NCI-H2227 (cell line): ENCODE results near the gene CH25H.
"Not testable (repeated sequence)": the region's sequence is repeated elsewhere in the genome, so short reads cannot be mapped to it uniquely, and the experiment has no call there.

Source experiments
- DNase-seq: peaks from one replicate; lab custom pipeline; 2025; ENCODE audit not compliant: unreplicated experiment; lab: John Stamatoyannopoulos, UW

The CH25H gene

DNA sequence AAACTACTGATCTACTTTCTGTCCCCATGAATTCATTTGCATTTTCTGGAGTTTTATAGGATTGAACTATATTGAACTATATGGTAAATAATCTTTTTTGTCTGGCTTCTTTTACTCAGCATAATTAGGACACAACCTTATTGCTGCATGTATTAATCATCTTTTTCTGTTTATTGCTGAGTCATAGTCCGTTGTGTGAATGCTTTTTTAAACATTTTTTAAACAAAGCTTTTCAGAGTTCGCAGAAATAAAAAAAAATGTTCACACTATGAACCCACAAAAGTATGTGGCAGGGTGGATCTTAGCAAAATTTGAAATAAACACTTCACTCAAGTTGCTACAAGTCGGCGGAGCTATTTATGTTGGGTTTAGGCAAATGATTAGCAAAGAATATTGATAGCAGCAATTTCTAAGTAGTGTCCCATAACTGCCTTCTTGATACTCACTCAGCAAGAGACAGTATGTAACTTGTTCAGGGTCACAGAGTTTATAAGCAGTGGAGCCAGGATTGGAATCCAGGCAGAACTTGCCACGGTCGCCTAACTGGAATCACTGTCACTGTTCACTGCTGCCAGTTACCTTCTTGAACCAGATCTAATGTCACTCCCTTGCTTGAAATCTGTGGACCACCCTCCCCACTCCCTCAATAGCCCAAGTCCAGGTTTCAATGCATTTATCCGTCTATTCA, 5.6 kb downstream of the CH25H start:
- no peak for DNase-seq

DNA sequence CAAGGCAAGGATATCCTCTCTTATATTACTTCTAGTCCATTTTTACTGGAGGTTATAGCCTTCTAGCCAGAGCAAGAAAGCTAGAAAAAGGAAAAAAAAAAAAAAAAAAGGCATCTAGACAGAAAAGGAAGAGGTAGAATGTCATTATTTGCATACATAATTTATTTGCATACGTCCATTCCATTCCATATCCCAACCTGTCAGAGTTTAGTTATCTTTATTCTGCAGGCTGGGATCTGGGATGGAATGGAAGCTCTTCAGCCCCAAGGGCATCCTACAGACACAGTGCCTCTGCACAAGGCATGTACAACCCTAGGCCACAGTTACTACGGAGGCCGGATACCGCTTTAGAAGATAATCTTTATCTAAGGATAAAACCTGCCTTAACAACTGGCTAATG, 9.6 kb downstream of the CH25H start:
- DNase-seq, result no peak

DNA sequence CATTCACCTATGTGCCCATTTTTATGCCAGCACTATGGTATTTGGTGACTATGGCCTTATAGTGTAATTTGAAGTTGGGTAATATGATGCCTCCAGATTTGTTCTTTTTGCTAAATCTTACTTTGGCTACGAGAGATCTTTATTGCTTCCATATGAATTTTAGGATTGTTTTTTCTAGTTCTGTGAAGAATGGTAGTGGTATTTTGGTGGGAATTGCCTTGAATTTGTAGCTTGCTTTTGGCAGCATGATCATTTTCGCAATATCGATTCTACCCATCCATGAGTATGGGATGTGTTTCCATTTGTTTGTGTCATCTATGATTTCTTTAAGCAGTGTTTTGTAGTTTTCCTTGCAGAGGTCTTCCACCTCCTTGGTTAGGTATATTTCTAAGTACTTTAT, 15.8 kb downstream of the CH25H start:
- not testable (repeated sequence) for DNase-seq

DNA sequence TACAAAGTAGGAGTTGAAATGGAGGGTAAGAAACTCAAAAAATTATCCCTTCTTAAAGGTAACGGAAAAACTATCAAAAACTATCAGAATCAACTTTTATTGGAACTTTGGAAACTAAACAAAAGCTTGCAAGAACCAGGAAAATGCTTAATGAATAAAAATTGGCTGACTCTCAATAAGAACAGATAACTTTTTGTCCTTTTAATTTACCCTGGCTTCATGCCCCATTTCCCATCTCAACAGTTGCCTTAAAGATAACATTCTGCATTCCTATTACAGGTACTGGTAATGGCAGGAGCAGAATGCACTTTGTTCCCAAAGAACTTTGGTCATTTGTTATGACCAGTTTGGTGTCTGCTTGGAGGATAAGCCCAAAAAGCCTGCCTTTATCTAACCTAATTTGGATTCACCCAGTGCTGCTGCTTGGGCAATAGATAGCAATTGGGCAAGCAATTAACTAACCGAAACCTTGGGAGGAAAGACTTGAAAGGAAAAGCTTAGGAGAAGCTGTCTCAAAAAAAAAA, 17.8 kb downstream of the CH25H start:
- no peak for DNase-seq

DNA sequence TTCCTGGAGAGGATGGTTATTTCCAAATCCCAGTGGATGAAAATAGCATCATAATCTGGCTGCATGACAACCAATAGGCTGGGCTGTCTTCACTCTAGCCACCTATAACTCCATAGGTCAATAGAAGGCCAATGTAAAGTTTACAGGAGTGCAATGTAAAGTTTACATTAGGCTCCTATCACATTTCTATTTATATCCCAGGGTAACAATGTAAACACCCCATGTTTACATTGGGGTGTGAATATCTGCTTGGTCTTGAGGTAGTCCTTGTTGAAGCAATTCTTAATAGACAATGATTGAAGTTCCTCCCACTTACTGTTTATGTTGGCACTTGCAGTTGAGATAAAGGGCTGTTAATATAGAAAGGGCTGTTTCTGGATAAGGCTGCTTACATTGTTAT, 21.5 kb downstream of the CH25H start:
- no peak for DNase-seq

DNA sequence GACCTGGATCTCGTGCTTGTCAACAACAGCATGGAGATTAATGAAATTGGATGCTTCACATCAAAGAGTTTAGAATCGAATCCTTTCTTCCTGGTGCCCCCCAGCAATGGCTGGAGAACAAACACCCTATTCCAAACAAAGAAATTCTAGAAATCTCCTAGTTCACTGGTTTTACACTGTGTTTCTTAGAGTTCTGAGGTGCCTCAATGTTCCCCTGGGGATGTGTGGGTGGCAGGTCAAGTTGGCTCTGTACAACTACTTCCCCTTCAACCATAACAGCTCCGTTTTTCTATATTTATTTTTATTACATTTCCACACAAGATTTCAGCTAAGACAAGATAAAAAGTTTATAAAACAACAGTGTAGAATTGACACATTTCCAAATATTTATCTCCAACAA, 22.5 kb downstream of the CH25H start:
- no peak for DNase-seq

DNA sequence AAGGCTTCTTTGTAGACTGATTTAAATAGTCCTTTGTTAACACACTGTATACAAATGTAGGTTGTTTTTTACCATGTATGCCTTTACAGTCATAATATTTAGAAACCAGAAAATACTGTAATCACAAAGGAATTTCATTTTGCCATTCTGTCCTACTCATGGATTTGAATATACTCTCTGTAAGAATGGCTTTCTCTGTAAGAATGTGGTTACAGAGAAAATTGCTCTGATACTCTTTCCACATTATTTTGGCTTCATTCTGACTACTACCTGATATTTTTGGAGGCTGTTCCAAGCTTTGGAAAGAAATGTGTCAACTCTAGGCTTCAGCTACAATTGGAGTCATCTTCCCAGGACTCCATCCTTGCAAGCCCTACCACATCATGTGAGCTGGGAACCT, 23.5 kb downstream of the CH25H start:
- DNase-seq, result no peak

DNA sequence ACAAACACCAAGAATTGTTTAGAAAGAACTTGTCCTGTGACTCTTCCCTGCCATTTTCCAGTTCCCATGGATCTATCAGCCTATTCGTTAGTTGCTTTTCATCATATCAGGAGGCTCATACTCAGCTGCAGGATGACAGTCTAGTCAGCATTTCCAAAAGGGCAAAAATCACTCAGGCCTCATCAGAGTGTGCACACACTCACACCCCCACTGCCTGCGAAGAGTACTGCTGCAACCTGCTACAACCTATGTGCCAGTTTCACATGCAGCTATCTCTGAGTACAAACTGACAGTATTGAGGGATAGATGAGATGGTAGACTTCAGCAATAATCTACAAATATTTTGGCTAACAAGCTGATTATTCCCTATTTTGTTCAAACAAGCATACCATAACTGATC, 24.2 kb downstream of the CH25H start:
- no peak for DNase-seq

DNA sequence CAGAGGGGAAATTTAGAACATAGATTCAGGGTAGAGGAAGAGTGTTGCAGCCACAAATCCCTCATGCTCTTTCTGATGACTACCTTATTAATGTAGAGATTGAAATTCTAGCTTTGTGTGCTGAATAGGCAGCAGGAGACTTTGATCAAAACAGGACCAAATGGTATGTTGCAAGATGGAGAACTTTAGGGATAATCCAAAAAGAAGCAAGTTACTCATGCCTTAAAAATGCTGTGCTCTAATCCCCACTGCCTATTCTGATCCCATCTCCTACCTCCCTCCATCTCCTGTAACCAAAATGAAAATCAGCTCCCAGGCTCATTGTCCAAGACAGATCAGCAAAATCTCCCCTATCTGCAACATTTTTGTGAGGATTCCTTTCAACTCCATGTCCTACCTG, 31.3 kb downstream of the CH25H start:
- no peak for DNase-seq

DNA sequence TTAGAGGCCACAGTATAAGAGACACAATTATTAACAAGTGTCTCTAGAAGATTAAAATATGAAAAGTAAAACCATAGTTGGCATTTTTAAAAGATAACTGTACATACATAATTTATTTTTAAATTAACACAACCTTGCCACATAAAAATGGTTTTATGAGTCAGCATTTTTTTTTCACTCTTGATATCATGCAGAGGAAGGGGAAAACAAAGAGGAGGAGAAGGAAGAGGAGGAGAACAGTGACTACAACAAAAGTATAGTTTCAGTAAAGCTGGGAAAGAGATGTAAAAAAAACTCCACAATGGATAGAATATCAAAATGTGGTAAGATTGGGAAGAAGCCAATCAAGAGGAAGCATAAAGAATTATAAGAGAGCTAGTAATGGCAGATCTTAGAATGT, 34.0 kb downstream of the CH25H start:
- no peak for DNase-seq

DNA sequence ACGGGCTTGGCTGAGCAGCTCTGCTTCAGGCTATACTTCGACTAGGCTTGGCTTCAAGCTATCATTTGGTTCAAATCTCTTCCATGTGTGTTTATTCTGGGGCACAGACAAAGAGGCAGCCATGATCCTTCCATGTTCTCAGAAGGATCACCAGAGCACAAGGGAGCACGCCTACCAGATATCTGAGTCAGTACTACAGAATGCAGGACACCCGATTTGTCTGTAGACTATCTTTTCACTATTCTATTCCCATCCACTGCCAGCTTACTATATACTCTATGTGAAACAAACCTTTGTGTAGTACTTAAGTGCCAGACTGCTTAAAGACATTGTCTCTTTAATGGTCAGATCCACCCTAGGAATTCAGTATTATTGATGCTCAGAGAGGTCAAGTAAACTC, 35.1 kb downstream of the CH25H start:
- DNase-seq, result no peak

DNA sequence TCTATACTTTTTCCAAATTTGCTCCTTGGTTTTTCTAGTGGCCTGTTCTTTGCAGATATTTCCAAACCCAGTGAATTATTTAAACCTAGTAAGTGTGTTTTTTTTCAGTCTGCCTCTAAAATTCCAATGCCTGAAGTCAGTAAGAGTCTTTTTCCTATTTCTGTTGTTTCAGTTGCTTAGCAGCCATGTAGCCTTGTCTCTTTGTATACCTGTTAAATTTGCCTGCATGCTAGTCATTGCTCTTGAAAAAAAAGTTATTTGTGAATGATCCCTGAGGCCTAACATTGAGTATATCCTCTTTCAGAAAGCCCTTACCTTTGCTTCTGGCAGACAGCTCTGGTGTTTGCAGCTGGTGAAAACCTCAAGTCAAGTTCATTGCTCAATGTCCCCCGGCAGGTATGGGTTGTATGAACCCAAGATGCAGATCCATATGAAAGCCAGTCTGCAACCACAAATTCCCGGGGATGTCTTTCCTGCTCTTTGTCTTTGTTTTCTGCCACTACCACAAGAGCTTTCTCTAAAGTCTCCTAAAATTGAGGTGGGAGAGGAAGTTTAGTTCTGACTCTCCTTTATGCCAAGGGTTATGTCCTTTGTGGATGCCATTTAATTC, 35.7 kb downstream of the CH25H start:
- DNase-seq, result no peak

DNA sequence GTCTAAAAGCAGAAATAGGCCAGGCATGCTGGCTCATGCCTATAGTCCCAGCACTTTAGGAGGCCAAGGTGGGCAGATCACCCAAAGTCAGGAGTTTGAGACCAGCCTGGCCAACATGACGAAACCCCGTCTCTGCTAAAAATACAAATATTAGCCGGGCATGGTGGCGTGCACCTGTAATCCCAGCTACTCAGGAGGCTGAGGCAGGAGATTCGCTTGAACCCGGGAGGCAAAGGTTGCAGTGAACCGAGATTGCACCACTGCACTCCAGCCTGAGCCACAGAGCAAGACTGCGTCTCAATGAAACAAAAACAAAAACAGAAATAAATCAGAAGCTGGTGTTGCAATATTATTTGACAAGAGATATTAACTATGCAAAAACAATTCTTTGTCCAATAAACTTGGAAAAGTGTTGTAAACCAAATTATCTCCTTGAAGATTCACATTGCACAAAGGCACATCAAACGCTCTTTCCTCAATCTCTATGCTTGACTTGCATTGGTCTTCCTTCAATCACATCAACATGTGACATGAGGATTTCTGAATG, 38.7 kb downstream of the CH25H start:
- DNase-seq, result not testable (repeated sequence)

DNA sequence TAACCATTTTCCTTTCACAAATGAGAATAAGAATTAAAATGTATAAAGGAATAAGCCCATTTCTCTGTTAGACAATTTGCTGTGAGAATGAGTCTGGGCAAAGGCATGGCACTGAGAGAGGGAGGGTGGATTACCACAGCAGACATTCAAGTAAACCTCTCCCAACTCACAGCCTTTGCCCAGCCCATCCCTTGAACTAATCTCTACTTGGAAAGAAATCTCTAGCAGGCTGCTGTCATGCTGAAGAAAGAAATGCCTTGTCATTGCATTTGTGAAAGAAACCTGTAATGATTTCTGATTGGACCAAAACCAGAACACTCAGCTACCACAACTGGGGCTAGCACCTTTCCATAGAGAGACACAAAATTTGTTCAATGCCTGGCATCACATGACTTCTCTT, 39.2 kb downstream of the CH25H start:
- DNase-seq, result no peak

DNA sequence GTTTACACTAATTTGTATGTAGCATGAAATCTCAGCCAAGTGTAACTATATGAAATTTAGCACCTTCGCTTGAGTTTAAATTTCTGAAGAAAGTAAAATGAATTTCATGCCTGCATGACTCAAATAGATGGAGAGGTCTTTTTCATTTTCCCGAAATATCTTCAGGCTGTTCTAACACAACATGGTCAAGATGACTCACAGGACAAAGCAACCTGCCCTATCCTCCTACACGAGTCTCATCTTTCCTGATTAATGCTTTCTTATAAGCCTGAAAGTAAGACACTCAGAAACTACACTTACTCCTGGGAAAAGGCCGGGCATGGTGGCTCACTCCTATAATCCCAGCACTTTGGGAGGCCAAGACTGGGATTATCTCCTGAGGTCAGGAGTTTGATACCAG, 41.2 kb downstream of the CH25H start:
- no peak for DNase-seq

DNA sequence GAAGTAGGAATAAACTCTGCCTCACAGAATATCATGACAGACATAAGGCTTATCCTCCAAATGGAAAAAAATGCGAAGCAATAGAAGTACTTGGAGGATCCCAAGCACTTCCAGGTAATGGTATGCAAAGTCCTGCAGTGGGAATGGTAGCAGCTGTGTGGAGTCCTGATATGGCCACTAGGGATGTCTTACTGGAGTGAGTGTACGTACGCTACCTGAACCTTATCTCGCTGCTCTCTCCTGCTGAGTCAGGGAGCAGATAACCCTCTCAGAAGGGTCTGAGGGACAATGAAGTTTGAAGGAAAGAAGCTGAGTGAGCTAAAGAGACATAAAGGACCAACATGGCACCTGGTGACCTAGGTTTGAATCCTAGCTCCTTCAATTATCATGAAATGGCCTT, 42.2 kb downstream of the CH25H start:
- no peak for DNase-seq

DNA sequence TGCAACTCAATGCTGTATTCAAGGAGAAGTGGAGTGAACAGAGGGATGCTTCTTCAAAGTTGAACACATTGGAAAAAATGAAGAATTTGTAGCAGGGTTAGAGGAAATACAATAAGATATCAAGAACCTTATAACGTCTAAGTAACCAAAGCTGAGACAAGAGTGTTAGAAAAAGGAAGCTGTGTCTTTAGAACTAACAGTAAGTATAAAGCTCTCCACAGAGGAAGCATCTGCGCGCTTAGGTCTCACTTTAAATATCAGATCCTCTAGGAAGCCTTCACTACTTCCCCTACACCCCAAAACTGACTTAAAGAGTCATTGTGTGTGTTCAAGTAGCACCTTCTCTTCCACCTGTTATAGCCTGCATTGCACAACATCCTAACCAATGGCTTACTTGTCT, 43.0 kb downstream of the CH25H start:
- no peak for DNase-seq

DNA sequence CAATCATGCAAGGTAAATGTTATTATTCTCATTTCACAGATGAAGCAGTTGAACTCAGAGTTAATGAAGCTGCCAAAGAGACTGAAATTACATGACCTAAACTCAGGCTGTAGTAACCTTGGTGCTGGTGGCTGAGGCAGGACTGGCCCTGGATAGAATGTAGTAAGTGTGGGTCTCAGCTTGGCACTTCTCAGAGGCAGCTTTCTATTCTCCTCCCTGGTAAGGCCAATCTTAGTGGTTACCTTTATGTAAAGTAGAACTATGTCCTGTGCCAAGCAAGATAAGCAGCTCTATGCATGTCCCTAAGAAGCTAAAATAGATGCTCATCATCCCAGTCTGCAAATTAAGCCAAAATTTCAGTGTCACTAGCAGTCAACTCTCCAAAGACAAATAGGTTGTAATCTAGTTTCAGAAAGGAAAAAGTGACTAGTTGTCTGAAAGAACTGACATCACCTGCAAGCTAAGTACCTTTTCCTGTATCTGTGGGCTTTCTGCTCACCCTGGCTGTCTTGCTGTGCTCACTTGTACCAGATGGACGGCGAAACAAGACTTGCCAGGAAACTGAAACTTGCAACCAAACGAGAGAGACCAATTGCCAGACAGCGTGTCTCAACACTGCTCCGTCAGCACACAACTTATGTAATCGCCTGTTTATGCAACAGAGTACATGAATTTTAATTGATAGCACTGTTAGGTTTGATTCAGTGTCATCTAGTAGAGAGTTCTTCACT, 43.7 kb downstream of the CH25H start:
- no peak for DNase-seq

DNA sequence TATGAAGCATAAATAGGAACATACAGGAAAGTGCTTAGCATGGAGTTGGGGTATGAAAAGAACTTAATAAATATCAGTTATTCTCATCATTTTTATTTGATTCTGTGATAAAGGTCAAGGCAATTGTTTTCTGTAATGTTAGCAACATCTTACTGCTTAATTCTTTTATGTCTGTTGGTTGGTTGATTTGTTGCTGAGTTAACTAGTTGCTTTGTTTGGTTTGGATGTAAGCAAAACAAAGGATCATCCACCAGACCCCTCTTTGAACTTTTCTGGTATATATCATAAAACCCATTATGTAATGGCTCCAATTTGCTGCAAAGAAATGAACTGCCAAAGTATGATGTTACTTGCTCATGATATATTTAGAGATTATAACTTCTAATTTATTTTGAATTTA, 44.5 kb downstream of the CH25H start:
- no peak for DNase-seq

DNA sequence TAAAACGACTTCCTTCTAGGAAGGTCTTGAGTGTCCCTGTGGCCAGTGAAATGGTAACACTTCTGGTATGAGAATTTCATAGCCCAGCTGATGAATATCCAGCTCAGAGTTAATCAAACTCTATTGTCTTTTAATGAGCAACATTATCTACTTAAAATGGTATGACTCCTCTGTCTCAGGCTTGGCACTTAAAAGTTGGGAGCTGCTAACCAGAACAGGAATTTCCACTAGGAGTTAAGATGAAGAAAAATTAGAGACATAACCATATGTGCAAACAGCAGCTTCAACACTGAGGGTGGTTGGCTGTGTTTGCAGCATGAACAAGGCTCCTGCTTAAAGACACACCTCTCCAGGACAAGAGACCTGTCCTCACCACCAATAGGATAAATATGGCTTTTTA, 46.8 kb downstream of the CH25H start:
- DNase-seq, result no peak

DNA sequence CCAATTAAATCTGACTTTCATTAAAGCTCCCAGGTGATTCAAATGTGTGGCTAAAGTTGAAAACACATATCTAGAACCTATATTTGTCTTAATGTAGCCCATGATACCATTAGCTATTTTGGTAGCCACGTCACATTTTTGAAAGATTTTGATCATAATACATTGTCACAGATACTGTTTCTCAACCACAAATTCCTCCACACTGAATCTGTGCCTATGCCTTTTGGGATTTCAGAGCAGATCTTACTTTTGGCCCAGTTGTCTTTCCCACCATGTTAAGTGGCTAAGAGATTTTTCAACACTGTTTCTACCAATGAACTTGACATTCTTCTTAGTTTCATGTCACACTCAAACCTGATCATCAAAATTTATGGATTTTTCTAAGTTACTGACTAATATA, 47.4 kb downstream of the CH25H start:
- DNase-seq, result no peak

DNA sequence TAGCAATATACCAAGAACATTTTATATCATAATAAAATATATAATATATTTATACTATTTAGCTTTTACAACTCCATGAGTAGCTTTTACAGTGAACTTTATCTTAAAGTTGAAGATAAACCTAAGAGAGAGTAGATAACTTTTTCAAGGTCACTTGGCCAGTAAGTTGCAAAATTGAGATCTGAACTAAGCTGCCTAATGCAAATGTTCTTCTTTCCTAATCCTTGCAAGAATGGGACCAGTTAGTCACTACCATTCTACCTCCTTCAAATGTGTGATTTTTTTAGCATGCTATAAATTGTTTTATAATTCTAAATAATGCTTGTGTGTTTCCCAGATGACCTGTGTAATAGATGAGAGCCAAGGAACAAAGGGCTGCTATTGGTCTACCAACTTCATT, 47.8 kb downstream of the CH25H start:
- no peak for DNase-seq
